OCI-LY3 (cell line): Measurements from ENCODE around the gene CAMKK1.

ENCODE experiments used
- H2AFZ ChIP-seq: fragments of 200-600, 300-600 bp; shearing (Covaris generic); 2 replicates; pipeline ENCODE4 v1.6.0; 2014; ENCODE audit warnings: antibody characterized with exemption, low read depth, low read length
- H3K27ac ChIP-seq: fragments of 200-600, 300-600 bp; sonication (generic); 2 replicates; pipeline ENCODE4 v1.5.1; 2014; ENCODE audit warnings: mild to moderate bottlenecking, low read length, moderate library complexity, mixed read lengths
- H3K27me3 ChIP-seq: fragments of 200-600, 300-600 bp; sonication (generic); 2 replicates; pipeline ENCODE4 v1.6.1; 2014; ENCODE audit warnings: low read depth, low read length, mixed read lengths
- H3K36me3 ChIP-seq: fragments of 200-600, 300-600 bp; sonication (generic); replicated peaks from 2 replicates; pipeline ENCODE3; 2014; ENCODE audit warnings: low read depth, low read length, mixed read lengths
- H3K4me1 ChIP-seq: fragments of 300-600, 200-600 bp; sonication (generic); 2 replicates; pipeline ENCODE4 v1.6.1; 2014; ENCODE audit warnings: low read length, mixed read lengths
- H3K4me2 ChIP-seq: fragments of 200-600, 300-600 bp; sonication (generic); 2 replicates; pipeline ENCODE4 v1.6.1; 2014; ENCODE audit warnings: low read length, mixed read lengths
- H3K4me3 ChIP-seq: fragments of 300-600, 200-600 bp; sonication (generic); 2 replicates; pipeline ENCODE4 v1.5.1; 2014; ENCODE audit warnings: antibody characterized with exemption, mild to moderate bottlenecking, low read length, moderate library complexity
- H3K79me2 ChIP-seq: fragments of 300-600, 200-600 bp; shearing (Covaris generic); 2 replicates; pipeline ENCODE4 v1.6.1; 2014; ENCODE audit warnings: mild to moderate bottlenecking, low read length, mixed read lengths
- H3K9ac ChIP-seq: fragments of 300-600, 200-600 bp; shearing (Covaris generic); 2 replicates; pipeline ENCODE4 v1.6.0; 2014; ENCODE audit warnings: mild to moderate bottlenecking, low read length, moderate library complexity
- H3K9me3 ChIP-seq: fragments of 200-600, 300-600 bp; shearing (Covaris generic); 2 replicates; pipeline ENCODE4 v1.6.1; 2014; ENCODE audit warnings: low read length, mixed read lengths; ENCODE audit not compliant: insufficient read depth
- H4K20me1 ChIP-seq: fragments of 200-600, 300-600 bp; sonication (generic); 2 replicates; pipeline ENCODE4 v1.6.1; 2016; ENCODE audit warnings: low read length, mixed read lengths; ENCODE audit not compliant: insufficient read depth
- CTCF ChIP-seq: fragments of 200-600, 300-600 bp; sonication (generic); IDR thresholded peaks from 2 replicates; pipeline ENCODE4 v1.5.1; 2014; ENCODE audit warnings: antibody characterized with exemption, low read length, low read depth
- EZH2phosphoT487 ChIP-seq: fragments of 200-600 bp; shearing (Covaris generic); IDR thresholded peaks from 2 replicates; pipeline ENCODE4 v1.6.1; 2018; ENCODE audit warnings: antibody characterized with exemption, mixed run types, low read depth

Gene CAMKK1

GRCh38 chr17:3838206-3838605 is 54.6 kb downstream of the CAMKK1 start:
- Histone ChIP-seq H3K27ac (no peak overlapping the region), H3K4me3 (no peak overlapping the region), H3K4me2 (no peak overlapping the region), H2AFZ (no peak overlapping the region), H3K9me3 (no peaks in the 10 kb centered on the region), H3K4me1 (no peaks in the 10 kb centered on the region), H3K36me3 (peaks cover 8% of the 10 kb centered on the region), H3K79me2 (peaks cover 4% of the 10 kb centered on the region; the same call in 1 of the 2 replicates), H4K20me1 (no peaks in the 10 kb centered on the region), H3K9ac (no peak overlapping the region), H3K27me3 (no peaks in the 10 kb centered on the region)
- TF ChIP-seq EZH2phosphoT487: no peak
- no peak for TF ChIP-seq CTCF

GRCh38 chr17:3836551-3836950 is 56.3 kb downstream of the CAMKK1 start:
- H3K4me1 ChIP-seq: no peaks in the 10 kb centered on the region
- H3K27ac ChIP-seq: no peak overlapping the region
- 0 out of 2 replicates have a peak, but pooled peaks cover 3% of the 10 kb centered on the region for H3K79me2 ChIP-seq
- no peak overlapping the region for H3K4me3 ChIP-seq
- H3K36me3 ChIP-seq: peaks cover 8% of the 10 kb centered on the region
- no peak overlapping the region for H3K4me2 ChIP-seq
- no peaks in the 10 kb centered on the region for H4K20me1 ChIP-seq
- TF ChIP-seq CTCF (no peak), EZH2phosphoT487 (no peak)
- no peaks in the 10 kb centered on the region for H3K9me3 ChIP-seq
- no peak overlapping the region for H3K9ac ChIP-seq
- H3K27me3 ChIP-seq: no peaks in the 10 kb centered on the region
- no peak overlapping the region for H2AFZ ChIP-seq

- H3K9ac ChIP-seq: no peak overlapping the region
- H3K27me3 ChIP-seq: no peaks in the 10 kb centered on the region
- peaks cover 8% of the 10 kb centered on the region for H3K36me3 ChIP-seq
- no peak overlapping the region for H3K4me2 ChIP-seq
- TF ChIP-seq CTCF: no peak
- no peak for TF ChIP-seq EZH2phosphoT487
- H3K79me2 ChIP-seq: 0 out of 2 replicates have a peak, but pooled peaks cover 3% of the 10 kb centered on the region
- H3K4me1 ChIP-seq: no peaks in the 10 kb centered on the region
- no peak overlapping the region for H3K4me3 ChIP-seq
- H2AFZ ChIP-seq: no peak overlapping the region
- no peak overlapping the region for H3K27ac ChIP-seq
- H4K20me1 ChIP-seq: no peaks in the 10 kb centered on the region
- no peaks in the 10 kb centered on the region for H3K9me3 ChIP-seq
Measured at GRCh38 chr17:3835410-3836229, 57.2 kb downstream of the CAMKK1 start.

GRCh38 chr17:3834811-3835210 is 58.0 kb downstream of the CAMKK1 start:
- Histone ChIP-seq H3K4me2 (no peak overlapping the region), H3K79me2 (0 out of 2 replicates have a peak, but pooled peaks cover 3% of the 10 kb centered on the region), H3K9me3 (no peaks in the 10 kb centered on the region), H3K4me3 (no peak overlapping the region), H3K27me3 (no peaks in the 10 kb centered on the region), H3K27ac (no peak overlapping the region), H2AFZ (no peak overlapping the region), H3K4me1 (no peaks in the 10 kb centered on the region), H4K20me1 (no peaks in the 10 kb centered on the region), H3K9ac (no peak overlapping the region), H3K36me3 (peaks cover 6% of the 10 kb centered on the region)
- TF ChIP-seq EZH2phosphoT487: no peak
- TF ChIP-seq CTCF: no peak
